MG63 (cell line): ENCODE measurements around the gene CXCR5. TPM values are rescaled to one million over a fixed set of nuclear protein-coding genes. Genes with fewer than 3 reads are reported as not detected.

Source experiments
- DNase-seq: peaks from one replicate; pipeline ENCODE4 v3.0.0-alpha.2; 2020
- H3K27me3 ChIP-seq: fragments of 250-450 bp; sonication (Bioruptor Pico); 2 replicates; pipeline ENCODE4 v1.5.1; 2020; ENCODE audit warnings: mild to moderate bottlenecking, moderate library complexity
- H3K36me3 ChIP-seq: fragments of 250-450 bp; sonication (Bioruptor Pico); 2 replicates; pipeline ENCODE4 v1.5.1; 2020; ENCODE audit warnings: mild to moderate bottlenecking, moderate library complexity
- H3K4me3 ChIP-seq: fragments of 250-450 bp; sonication (Bioruptor Pico); 2 replicates; pipeline ENCODE4 v1.5.1; 2020; ENCODE audit warnings: mild to moderate bottlenecking, moderate library complexity
- H3K9me3 ChIP-seq: fragments of 250-450 bp; sonication (Bioruptor Pico); 2 replicates; pipeline ENCODE4 v1.5.1; 2020; ENCODE audit warnings: mild to moderate bottlenecking, moderate library complexity
- total RNA-seq: library from RNA; depleted of rRNA; stranded (reverse); fragments of >200 nt; shearing (Covaris generic); gene quantifications from 2 replicates; pipeline ENCODE4 v1.2.3, GENCODE V29; 2014; ENCODE audit warnings: low replicate concordance

The CXCR5 gene
- total RNA-seq, 1 experiment from 2014 or later, result not detected

- no peaks in the 10 kb centered on the region for H3K36me3 ChIP-seq
- DNase-seq, result no peak
- H3K4me3 ChIP-seq, result no peak overlapping the region
- no peaks in the 10 kb centered on the region for H3K9me3 ChIP-seq
- H3K27me3 ChIP-seq, result no peaks in the 10 kb centered on the region
These were observed 8.8 kb downstream of the CXCR5 start for GRCh38 chr11:118892514-118892913.

DNA sequence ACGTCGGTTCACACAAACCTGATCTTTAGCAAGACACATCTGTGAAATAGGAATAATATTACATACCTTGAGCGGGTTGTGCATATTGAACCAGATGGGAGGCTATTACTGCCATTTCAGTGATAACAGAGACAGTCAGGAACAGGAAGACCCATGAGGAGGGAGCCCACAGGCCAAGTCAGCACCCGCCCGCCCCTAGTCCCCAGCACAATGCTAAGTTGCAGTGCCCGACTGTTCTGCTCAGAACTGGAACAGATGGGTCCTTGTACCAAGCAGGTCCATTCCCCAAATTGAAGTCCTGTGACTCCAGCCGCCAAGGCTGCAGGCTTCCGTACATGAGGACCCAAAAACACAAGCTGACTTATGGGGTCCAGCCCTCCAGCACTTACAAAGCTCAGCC is 9.3 kb downstream of the CXCR5 start:
- Histone ChIP-seq H3K27me3 (no peaks in the 10 kb centered on the region), H3K9me3 (no peaks in the 10 kb centered on the region), H3K36me3 (no peaks in the 10 kb centered on the region), H3K4me3 (no peak overlapping the region)
- no peak for DNase-seq

DNA sequence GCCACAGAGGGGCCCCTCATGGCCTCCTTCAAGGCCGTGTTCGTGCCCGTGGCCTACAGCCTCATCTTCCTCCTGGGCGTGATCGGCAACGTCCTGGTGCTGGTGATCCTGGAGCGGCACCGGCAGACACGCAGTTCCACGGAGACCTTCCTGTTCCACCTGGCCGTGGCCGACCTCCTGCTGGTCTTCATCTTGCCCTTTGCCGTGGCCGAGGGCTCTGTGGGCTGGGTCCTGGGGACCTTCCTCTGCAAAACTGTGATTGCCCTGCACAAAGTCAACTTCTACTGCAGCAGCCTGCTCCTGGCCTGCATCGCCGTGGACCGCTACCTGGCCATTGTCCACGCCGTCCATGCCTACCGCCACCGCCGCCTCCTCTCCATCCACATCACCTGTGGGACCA is 10.0 kb downstream of the CXCR5 start:
- Histone ChIP-seq H3K36me3 (peaks cover 2% of the 10 kb centered on the region; the same call in 1 of the 2 replicates), H3K27me3 (no peaks in the 10 kb centered on the region), H3K9me3 (no peaks in the 10 kb centered on the region), H3K4me3 (no peak overlapping the region)
- no peak for DNase-seq

DNA sequence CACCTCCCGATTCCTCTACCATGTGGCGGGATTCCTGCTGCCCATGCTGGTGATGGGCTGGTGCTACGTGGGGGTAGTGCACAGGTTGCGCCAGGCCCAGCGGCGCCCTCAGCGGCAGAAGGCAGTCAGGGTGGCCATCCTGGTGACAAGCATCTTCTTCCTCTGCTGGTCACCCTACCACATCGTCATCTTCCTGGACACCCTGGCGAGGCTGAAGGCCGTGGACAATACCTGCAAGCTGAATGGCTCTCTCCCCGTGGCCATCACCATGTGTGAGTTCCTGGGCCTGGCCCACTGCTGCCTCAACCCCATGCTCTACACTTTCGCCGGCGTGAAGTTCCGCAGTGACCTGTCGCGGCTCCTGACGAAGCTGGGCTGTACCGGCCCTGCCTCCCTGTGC is 10.5 kb downstream of the CXCR5 start:
- H3K9me3 ChIP-seq, result no peaks in the 10 kb centered on the region
- H3K27me3 ChIP-seq, result no peaks in the 10 kb centered on the region
- H3K4me3 ChIP-seq, result no peak overlapping the region
- H3K36me3 ChIP-seq, result peaks cover 4% of the 10 kb centered on the region; the same call in 1 of the 2 replicates
- no peak for DNase-seq

- Histone ChIP-seq H3K4me3 (no peak overlapping the region), H3K36me3 (peaks cover 10% of the 10 kb centered on the region), H3K9me3 (no peaks in the 10 kb centered on the region), H3K27me3 (no peaks in the 10 kb centered on the region)
- no peak for DNase-seq
These were observed 11.7 kb downstream of the CXCR5 start for GRCh38 chr11:118895093-118896039.

DNA sequence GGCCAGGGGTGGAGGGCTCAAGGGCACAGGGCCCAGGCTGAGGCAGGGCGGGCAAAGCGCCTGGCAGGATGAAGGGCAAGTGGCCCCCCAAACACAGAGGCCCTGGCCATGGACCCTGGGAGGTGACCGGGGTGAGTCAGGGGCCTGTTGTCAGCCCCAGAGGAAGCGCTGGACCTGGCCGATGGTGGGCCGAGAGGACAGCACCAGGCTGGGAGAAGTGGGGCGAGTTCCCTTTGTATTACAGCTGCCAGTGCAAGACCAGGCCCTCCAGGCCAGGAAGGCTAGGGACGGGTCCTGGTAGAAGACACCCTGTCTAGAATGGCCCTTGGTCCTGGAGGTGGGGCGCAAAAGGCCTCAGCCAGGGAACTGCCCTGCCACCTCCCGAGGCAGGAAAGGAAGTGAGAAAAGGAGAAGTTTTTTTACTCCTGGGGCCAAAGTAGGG is 12.8 kb downstream of the CXCR5 start:
- H3K27me3 ChIP-seq, result no peaks in the 10 kb centered on the region
- no peaks in the 10 kb centered on the region for H3K9me3 ChIP-seq
- peaks cover 16% of the 10 kb centered on the region for H3K36me3 ChIP-seq
- H3K4me3 ChIP-seq, result no peak overlapping the region
- DNase-seq, result no peak

- H3K9me3 ChIP-seq, result no peaks in the 10 kb centered on the region
- no peaks in the 10 kb centered on the region for H3K27me3 ChIP-seq
- H3K4me3 ChIP-seq, result no peak overlapping the region
- peaks cover 19% of the 10 kb centered on the region for H3K36me3 ChIP-seq
- DNase-seq, result no peak
These were observed 13.4 kb downstream of the CXCR5 start for GRCh38 chr11:118896921-118897591.

DNA sequence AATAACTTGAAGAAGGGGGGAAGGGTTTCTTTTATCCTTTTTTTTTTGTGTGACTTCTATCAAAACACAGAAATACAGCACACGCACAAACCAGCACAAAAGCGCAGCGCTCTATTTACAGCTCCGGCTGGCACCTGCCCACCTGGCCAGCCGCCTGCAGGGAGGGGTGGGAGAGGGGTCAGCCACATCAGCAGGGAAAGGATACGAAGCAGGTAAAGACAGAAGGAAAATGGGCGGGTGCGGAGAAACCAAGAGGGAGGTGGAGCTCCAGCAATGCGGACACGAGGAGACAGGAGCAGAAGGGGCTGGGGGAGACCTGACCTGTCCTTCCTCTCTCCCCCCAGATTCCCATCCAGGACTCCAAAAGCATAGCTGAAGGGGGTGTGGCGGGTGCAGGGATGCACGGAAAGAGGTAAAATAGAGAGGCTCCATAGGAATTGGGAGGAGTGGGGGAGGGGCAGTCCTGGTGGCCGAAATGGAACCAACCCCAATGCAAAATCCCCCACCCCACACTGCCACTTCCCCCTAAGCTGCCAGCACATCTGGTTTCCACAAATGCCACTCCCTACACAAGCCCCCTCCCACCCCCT is 14.1 kb downstream of the CXCR5 start:
- Histone ChIP-seq H3K9me3 (no peaks in the 10 kb centered on the region), H3K36me3 (peaks cover 24% of the 10 kb centered on the region), H3K4me3 (no peak overlapping the region), H3K27me3 (no peaks in the 10 kb centered on the region)
- DNase-seq, result no peak

DNA sequence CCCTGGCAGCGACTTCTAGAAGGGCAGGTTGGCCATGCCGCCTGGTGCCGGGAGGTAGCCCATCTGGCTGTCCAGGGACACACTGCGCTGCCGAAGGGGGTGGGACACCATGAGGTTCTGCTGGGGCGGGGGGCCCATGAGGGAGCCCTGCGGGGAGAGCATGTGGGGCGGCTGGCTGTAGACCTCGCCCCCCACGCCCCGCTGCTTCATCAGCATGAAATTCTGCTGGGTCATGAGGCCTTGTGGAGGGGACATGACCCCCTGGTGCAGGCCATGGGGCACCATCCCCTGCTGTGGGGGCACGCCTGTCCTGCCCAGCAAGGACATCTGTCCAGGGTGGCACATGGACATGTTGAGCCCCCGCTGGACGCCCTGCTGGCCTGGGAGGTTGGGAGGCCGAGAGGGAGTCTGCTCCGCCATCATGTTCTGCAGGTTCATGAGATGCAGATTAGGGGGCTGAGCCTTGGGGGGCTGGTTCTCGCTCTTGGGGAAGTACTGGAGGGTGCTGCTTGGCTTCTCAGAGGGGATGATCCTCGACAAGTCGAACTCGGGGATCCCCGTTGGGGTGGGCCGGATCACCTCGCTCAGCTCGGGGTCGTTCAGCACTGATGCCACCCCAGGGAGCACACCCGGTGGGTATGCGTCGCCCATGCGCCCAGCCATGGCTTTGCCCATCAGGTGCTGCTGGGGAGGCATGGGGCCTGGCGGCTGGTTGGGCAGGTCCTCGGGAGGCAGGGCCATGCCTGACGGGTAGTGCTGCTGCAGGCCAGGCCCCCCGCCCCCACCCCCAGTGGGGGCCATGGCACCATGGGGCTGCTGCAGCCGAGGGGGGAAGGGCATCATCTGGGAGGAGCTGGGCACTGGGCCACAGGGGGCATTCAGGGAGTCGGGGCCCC is 15.0 kb downstream of the CXCR5 start:
- Histone ChIP-seq H3K27me3 (no peaks in the 10 kb centered on the region), H3K36me3 (peaks cover 28% of the 10 kb centered on the region), H3K4me3 (no peak overlapping the region), H3K9me3 (no peaks in the 10 kb centered on the region)
- DNase-seq, result no peak

GRCh38 chr11:118899296-118899688 is 15.6 kb downstream of the CXCR5 start:
- H3K36me3 ChIP-seq, result peaks cover 34% of the 10 kb centered on the region
- H3K9me3 ChIP-seq, result no peaks in the 10 kb centered on the region
- H3K4me3 ChIP-seq, result no peak overlapping the region
- no peak for DNase-seq
- no peaks in the 10 kb centered on the region for H3K27me3 ChIP-seq

- Histone ChIP-seq H3K36me3 (peaks cover 40% of the 10 kb centered on the region), H3K4me3 (no peak overlapping the region), H3K9me3 (no peaks in the 10 kb centered on the region), H3K27me3 (no peaks in the 10 kb centered on the region)
- no peak for DNase-seq
These were observed 16.1 kb downstream of the CXCR5 start for GRCh38 chr11:118899706-118900360.

DNA sequence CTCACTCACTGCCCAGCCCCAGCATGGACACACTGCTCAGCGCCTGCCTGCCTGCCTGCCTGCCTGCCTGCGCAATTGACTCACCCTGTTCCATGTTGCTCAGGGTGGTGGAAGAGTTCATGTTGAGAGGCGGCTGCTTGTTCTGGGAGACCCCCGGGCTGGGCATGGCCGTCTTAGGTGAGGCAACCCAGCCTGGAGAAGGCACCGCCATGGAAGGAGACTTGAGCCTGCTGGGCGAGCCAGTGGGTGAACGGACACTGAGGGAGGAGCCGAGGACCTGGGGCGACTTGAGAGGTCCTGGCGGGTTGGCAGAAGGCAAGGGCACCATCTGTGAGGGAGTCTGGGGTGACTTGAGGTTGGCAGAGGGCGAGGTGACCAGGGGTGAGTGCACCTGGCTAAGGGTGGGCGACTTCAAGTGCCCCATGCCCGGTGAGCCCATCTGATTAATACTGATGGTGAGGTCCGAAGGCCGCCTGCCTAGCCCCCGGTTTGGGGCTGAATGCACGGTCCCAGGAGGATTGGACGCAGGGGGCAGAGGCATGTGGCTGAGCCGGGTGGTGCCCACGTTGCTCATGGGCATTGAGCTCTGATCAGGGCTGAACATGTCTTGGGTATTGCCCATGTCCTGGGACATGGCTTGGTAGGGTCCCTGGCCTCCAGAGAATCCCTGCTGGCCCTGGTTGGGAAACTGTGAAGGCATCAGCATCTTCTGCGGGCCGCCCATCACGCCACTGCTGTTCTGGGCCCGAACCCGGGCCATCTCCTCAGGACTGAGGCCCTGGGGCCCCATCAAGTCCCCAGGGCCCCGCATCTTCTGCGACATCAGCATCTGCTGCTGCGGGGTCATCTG is 17.1 kb downstream of the CXCR5 start:
- Histone ChIP-seq H3K9me3 (no peaks in the 10 kb centered on the region), H3K36me3 (peaks cover 47% of the 10 kb centered on the region), H3K4me3 (no peak overlapping the region), H3K27me3 (no peaks in the 10 kb centered on the region)
- no peak for DNase-seq

DNA sequence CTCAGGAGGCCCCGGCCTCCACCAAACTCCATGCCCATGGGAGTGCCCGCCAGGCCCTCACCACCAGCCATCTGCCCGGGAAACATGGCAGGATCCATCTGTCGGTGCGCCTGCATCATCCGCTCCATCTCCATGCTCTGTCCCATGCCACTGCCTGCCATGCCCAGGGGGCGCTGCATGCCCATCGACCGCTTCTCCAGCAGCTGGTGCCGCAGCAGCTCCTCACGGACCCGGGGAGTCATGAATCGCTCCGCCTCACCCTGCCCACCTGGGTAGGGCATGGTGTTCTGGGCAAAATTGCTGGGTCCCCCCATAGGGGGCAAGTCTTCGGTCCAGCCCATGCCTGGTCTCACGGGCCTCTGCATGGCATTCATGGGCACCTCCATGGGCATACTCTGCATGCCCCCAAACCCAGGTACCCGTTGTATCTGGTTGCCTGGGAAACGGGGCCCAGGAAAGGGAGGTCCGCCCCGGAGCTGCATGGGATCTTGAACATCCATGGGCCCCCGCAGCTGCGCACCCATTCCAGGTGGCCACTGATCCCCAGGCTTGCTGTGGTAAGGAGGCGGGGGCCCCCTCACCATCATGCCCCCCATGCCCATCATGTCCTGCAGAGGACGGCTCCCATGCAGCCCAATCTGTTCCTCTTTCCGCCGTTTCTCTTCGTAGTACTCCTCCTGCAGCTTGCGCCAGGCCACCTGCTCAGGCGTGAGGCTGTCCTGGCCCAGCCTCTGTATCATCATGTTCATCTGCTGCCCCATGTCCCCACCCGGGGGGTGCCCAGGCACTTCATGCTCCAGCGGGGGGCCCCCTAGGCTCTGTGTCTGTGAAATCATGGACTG is 18.0 kb downstream of the CXCR5 start:
- peaks cover 56% of the 10 kb centered on the region for H3K36me3 ChIP-seq
- DNase-seq, result no peak
- no peaks in the 10 kb centered on the region for H3K27me3 ChIP-seq
- H3K4me3 ChIP-seq, result no peak overlapping the region
- H3K9me3 ChIP-seq, result no peaks in the 10 kb centered on the region

DNA sequence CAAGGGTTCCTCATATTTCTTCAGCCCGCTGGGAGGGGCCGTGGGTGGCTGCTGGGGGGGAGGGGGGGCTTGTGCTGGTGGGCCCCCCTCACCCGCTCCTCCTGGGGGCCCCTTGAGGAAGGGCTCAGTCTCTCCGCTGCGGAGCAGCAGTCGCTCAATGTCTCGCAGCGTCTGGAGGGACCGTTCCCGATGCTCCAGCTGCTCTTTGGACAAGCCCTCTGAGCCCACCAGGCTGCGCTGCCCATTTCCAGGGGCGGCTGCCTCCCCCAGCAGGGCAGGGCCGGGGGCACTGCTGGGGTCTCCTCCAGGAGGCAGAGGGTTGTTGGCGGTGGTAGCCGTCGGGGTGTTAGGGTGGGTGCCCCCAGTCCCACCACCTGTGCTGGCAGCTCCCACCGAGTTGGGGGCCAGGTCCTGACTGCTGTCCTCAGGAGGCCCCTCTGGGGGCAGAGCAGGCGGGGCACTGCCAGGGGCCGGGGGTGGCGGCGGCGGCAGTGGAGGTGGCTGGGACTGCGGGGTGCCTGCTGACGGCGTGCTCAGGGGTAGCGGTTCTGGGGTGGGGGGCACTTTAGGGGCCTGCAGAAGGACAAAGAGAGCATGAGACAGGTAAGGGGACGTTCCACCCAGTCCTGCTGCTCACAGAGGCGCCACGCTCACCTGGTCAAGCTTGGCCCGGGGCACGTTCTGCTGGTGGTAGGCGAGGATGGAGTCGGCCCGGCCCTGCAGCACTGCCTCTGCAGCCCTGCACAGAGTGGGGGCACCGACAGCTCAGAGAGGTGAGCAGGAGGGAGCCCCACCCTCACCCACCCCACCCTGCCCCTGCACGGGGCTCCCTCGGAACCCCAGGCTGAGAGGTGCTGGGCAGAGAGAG is 18.9 kb downstream of the CXCR5 start:
- H3K36me3 ChIP-seq, result peaks cover 62% of the 10 kb centered on the region
- no peak for DNase-seq
- H3K4me3 ChIP-seq, result no peak overlapping the region
- no peaks in the 10 kb centered on the region for H3K27me3 ChIP-seq
- no peaks in the 10 kb centered on the region for H3K9me3 ChIP-seq
